Adipocyte (in vitro differentiated cells): ENCODE results near the gene KCND3.

ENCODE experiments used
- DNase-seq: peaks from one replicate; pipeline ENCODE4 v3.0.0-alpha.2; 2015; ENCODE audit warnings: low read depth
- H3K27me3 ChIP-seq: replicated peaks from 2 replicates; pipeline ENCODE4 v1.7.0; 2013; ENCODE audit warnings: mild to moderate bottlenecking, low read length, moderate library complexity; ENCODE audit not compliant: control insufficient read depth, insufficient read depth
- H3K36me3 ChIP-seq: 2 replicates; pipeline ENCODE4 v1.7.0; 2013; ENCODE audit warnings: low read length, mild to moderate bottlenecking, moderate library complexity; ENCODE audit not compliant: control insufficient read depth, insufficient read depth, severe bottlenecking
- H3K4me1 ChIP-seq: 2 replicates; pipeline ENCODE4 v1.7.0; 2013; ENCODE audit warnings: mild to moderate bottlenecking, low read length, moderate library complexity; ENCODE audit not compliant: control insufficient read depth, insufficient read depth
- H3K4me3 ChIP-seq: 2 replicates; pipeline ENCODE4 v1.7.0; 2013; ENCODE audit warnings: mild to moderate bottlenecking, low read length, moderate library complexity
- H3K9ac ChIP-seq: 2 replicates; pipeline ENCODE4 v1.7.0; 2013; ENCODE audit warnings: mild to moderate bottlenecking, low read length, moderate library complexity
- H3K9me3 ChIP-seq: 2 replicates; pipeline ENCODE4 v1.7.0; 2013; ENCODE audit warnings: mild to moderate bottlenecking, low read length, moderate library complexity; ENCODE audit not compliant: control insufficient read depth

The KCND3 gene

GRCh38 chr1:111988377-111988742, 1.1 kb downstream of the KCND3 start:
- Histone ChIP-seq H3K27me3 (peaks cover 45% of the 10 kb centered on the region), H3K4me3 (peak overlapping the region; percentile 81), H3K36me3 (no peaks in the 10 kb centered on the region), H3K4me1 (peaks cover 15% of the 10 kb centered on the region), H3K9me3 (peaks cover 1% of the 10 kb centered on the region), H3K9ac (no peak overlapping the region)
- DNase-seq = no peak

GRCh38 chr1:111987502-111987901, 2.0 kb downstream of the KCND3 start:
- Histone ChIP-seq H3K4me3 (no peak overlapping the region), H3K9me3 (peaks cover 4% of the 10 kb centered on the region), H3K4me1 (peaks cover 15% of the 10 kb centered on the region), H3K36me3 (no peaks in the 10 kb centered on the region), H3K27me3 (peaks cover 39% of the 10 kb centered on the region), H3K9ac (no peak overlapping the region)
- no peak for DNase-seq

- Histone ChIP-seq H3K9me3 (peaks cover 4% of the 10 kb centered on the region), H3K9ac (no peak overlapping the region), H3K4me3 (no peak overlapping the region), H3K4me1 (no peaks in the 10 kb centered on the region), H3K36me3 (peaks cover 6% of the 10 kb centered on the region), H3K27me3 (peaks cover 37% of the 10 kb centered on the region)
- DNase-seq = no peak
Observed at GRCh38 chr1:111983500-111983899, 6.0 kb downstream of the KCND3 start.

- peaks cover 6% of the 10 kb centered on the region for H3K36me3 ChIP-seq
- DNase-seq = no peak
- H3K27me3 ChIP-seq = peaks cover 33% of the 10 kb centered on the region
Observed at GRCh38 chr1:111982428-111982827, 7.0 kb downstream of the KCND3 start.

GRCh38 chr1:111981871-111982270, 7.6 kb downstream of the KCND3 start:
- no peak for DNase-seq
- Histone ChIP-seq H3K4me3 (no peak overlapping the region), H3K27me3 (peaks cover 32% of the 10 kb centered on the region), H3K9me3 (peaks cover 4% of the 10 kb centered on the region), H3K9ac (no peak overlapping the region), H3K36me3 (peaks cover 6% of the 10 kb centered on the region), H3K4me1 (no peaks in the 10 kb centered on the region)

More at GRCh38 chr1:111982428-111982827, 7.0 kb downstream of the KCND3 start:
- Histone ChIP-seq H3K4me3 (no peak overlapping the region), H3K4me1 (no peaks in the 10 kb centered on the region), H3K9ac (no peak overlapping the region), H3K9me3 (peaks cover 4% of the 10 kb centered on the region)

- H3K4me1 ChIP-seq = no peaks in the 10 kb centered on the region
- peaks cover 6% of the 10 kb centered on the region for H3K36me3 ChIP-seq
- no peak for DNase-seq
- H3K9ac ChIP-seq = no peak overlapping the region
- no peak overlapping the region for H3K4me3 ChIP-seq
- peaks cover 4% of the 10 kb centered on the region for H3K9me3 ChIP-seq
- H3K27me3 ChIP-seq = peaks cover 38% of the 10 kb centered on the region
Observed at GRCh38 chr1:111981090-111981489, 8.4 kb downstream of the KCND3 start.

- no peaks in the 10 kb centered on the region for H3K4me1 ChIP-seq
- peaks cover 4% of the 10 kb centered on the region for H3K9me3 ChIP-seq
- H3K27me3 ChIP-seq = peaks cover 40% of the 10 kb centered on the region
- DNase-seq = no peak
- peaks cover 6% of the 10 kb centered on the region for H3K36me3 ChIP-seq
- no peak overlapping the region for H3K9ac ChIP-seq
- no peak overlapping the region for H3K4me3 ChIP-seq
Observed at GRCh38 chr1:111980686-111981085, 8.8 kb downstream of the KCND3 start.

- H3K36me3 ChIP-seq = peaks cover 6% of the 10 kb centered on the region
- H3K9ac ChIP-seq = no peak overlapping the region
- no peaks in the 10 kb centered on the region for H3K4me1 ChIP-seq
- peaks cover 32% of the 10 kb centered on the region for H3K27me3 ChIP-seq
- peaks cover 4% of the 10 kb centered on the region for H3K9me3 ChIP-seq
- DNase-seq = no peak
- H3K4me3 ChIP-seq = no peak overlapping the region
Observed at GRCh38 chr1:111978695-111979094, 10.8 kb downstream of the KCND3 start.

- Histone ChIP-seq H3K4me3 (no peak overlapping the region), H3K9me3 (no peaks in the 10 kb centered on the region), H3K4me1 (no peaks in the 10 kb centered on the region), H3K36me3 (peaks cover 6% of the 10 kb centered on the region), H3K9ac (no peak overlapping the region), H3K27me3 (peaks cover 32% of the 10 kb centered on the region)
- DNase-seq = no peak
Observed at GRCh38 chr1:111977378-111977777, 12.1 kb downstream of the KCND3 start.

- no peak for DNase-seq
- H3K9ac ChIP-seq = no peak overlapping the region
- no peaks in the 10 kb centered on the region for H3K4me1 ChIP-seq
- H3K4me3 ChIP-seq = no peak overlapping the region
- no peaks in the 10 kb centered on the region for H3K9me3 ChIP-seq
- H3K36me3 ChIP-seq = peaks cover 4% of the 10 kb centered on the region
- peaks cover 32% of the 10 kb centered on the region for H3K27me3 ChIP-seq
Observed at GRCh38 chr1:111976842-111977241, 12.6 kb downstream of the KCND3 start.

GRCh38 chr1:111976332-111976731, 13.1 kb downstream of the KCND3 start:
- Histone ChIP-seq H3K27me3 (peaks cover 33% of the 10 kb centered on the region), H3K9me3 (no peaks in the 10 kb centered on the region), H3K4me3 (no peak overlapping the region), H3K36me3 (no peaks in the 10 kb centered on the region), H3K4me1 (no peaks in the 10 kb centered on the region), H3K9ac (no peak overlapping the region)
- no peak for DNase-seq

- H3K4me1 ChIP-seq = no peaks in the 10 kb centered on the region
- no peak overlapping the region for H3K9ac ChIP-seq
- DNase-seq = no peak
- H3K9me3 ChIP-seq = no peaks in the 10 kb centered on the region
- H3K27me3 ChIP-seq = peaks cover 36% of the 10 kb centered on the region
- no peaks in the 10 kb centered on the region for H3K36me3 ChIP-seq
- H3K4me3 ChIP-seq = no peak overlapping the region
Observed at GRCh38 chr1:111973150-111973790, 16.2 kb downstream of the KCND3 start.
